Mesendoderm (in vitro differentiated cells): Measurements from ENCODE around the gene FAM185A.
"Not testable (repeated sequence)": the region's sequence is repeated elsewhere in the genome, so short reads cannot be mapped to it uniquely, and the experiment has no call there.

Experiments
- DNase-seq: peaks from one replicate; pipeline ENCODE4 v3.0.0; 2013
- H2AK5ac ChIP-seq: 2 replicates; pipeline ENCODE4 v1.6.1; 2013; ENCODE audit warnings: low read length, inconsistent platforms
- H2BK120ac ChIP-seq: 2 replicates; pipeline ENCODE4 v1.6.1; 2013; ENCODE audit warnings: low read depth, mild to moderate bottlenecking, low read length, moderate library complexity, mixed read lengths
- H2BK15ac ChIP-seq: replicated peaks from 2 replicates; pipeline ENCODE4 v1.6.1; 2013; ENCODE audit warnings: low read depth, mild to moderate bottlenecking, moderate library complexity
- H2BK5ac ChIP-seq: 2 replicates; pipeline ENCODE4 v1.6.1; 2013; ENCODE audit warnings: low read length, inconsistent platforms
- H3K18ac ChIP-seq: 2 replicates; pipeline ENCODE4 v1.6.1; 2013; ENCODE audit warnings: mild to moderate bottlenecking, low read length, mixed read lengths
- H3K23ac ChIP-seq: one replicate; pipeline ENCODE4 v1.6.1; 2013; ENCODE audit warnings: low read length
- H3K27ac ChIP-seq: 2 replicates; pipeline ENCODE4 v1.5.1; 2013; ENCODE audit warnings: low read depth, mild to moderate bottlenecking, inconsistent platforms, low read length, moderate library complexity
- H3K27me3 ChIP-seq: 2 replicates; pipeline ENCODE4 v1.6.1; 2013; ENCODE audit warnings: low read length, control low read depth, mild to moderate bottlenecking, inconsistent platforms; ENCODE audit not compliant: insufficient read depth, poor library complexity
- H3K36me3 ChIP-seq: 2 replicates; pipeline ENCODE4 v1.6.1; 2013; ENCODE audit warnings: low read length, inconsistent platforms; ENCODE audit not compliant: control insufficient read depth, insufficient read depth
- H3K4ac ChIP-seq: one replicate; pipeline ENCODE4 v1.6.1; 2013; ENCODE audit warnings: low read depth, mild to moderate bottlenecking, low read length, moderate library complexity
- H3K4me1 ChIP-seq: 2 replicates; pipeline ENCODE4 v1.6.1; 2013; ENCODE audit warnings: low read depth, low read length, inconsistent platforms; ENCODE audit not compliant: control insufficient read depth
- H3K4me2 ChIP-seq: 2 replicates; pipeline ENCODE4 v1.6.1; 2013; ENCODE audit warnings: low read length
- H3K4me3 ChIP-seq: 2 replicates; pipeline ENCODE4 v1.5.1; 2013; ENCODE audit warnings: mild to moderate bottlenecking, low read length
- H3K56ac ChIP-seq: one replicate; pipeline ENCODE4 v1.6.1; 2013; ENCODE audit warnings: low read length
- H3K79me1 ChIP-seq: 2 replicates; pipeline ENCODE4 v1.6.1; 2013; ENCODE audit warnings: low read length, inconsistent platforms
- H3K79me2 ChIP-seq: 2 replicates; pipeline ENCODE4 v1.6.1; 2013; ENCODE audit warnings: mild to moderate bottlenecking, low read length; ENCODE audit not compliant: control insufficient read depth, insufficient read depth
- H3K9ac ChIP-seq: 2 replicates; pipeline ENCODE4 v1.6.1; 2013; ENCODE audit warnings: low read length, inconsistent platforms
- H4K5ac ChIP-seq: one replicate; pipeline ENCODE4 v1.6.1; 2013; ENCODE audit warnings: low read length
- H4K8ac ChIP-seq: one replicate; pipeline ENCODE4 v1.6.1; 2013; ENCODE audit warnings: low read depth, mild to moderate bottlenecking, control low read depth, low read length, moderate library complexity
- WGBS: extraction: QIAGEN DNeasy Blood & Tissue Kit; methylation state at CpG from one replicate; pipeline ENCODE4 v1.1.7; 2013; ENCODE audit warnings: low lambda C conversion rate, missing lambda C conversion rate; ENCODE audit not compliant: insufficient coverage; ENCODE audit errors: extremely low coverage; 5-methylcytosine and 5-hydroxymethylcytosine counted together

Gene FAM185A

GRCh38 chr7:102788770-102789169, 40.0 kb downstream of the FAM185A start:
- not testable (repeated sequence) for H3K23ac ChIP-seq, H4K8ac ChIP-seq, H3K4me1 ChIP-seq, H2BK120ac ChIP-seq, H3K4me2 ChIP-seq, H2AK5ac ChIP-seq, H3K9ac ChIP-seq, H3K56ac ChIP-seq, H2BK5ac ChIP-seq, H2BK15ac ChIP-seq, DNase-seq, H3K4me3 ChIP-seq, H3K79me2 ChIP-seq, H3K36me3 ChIP-seq, H4K5ac ChIP-seq, H3K27ac ChIP-seq, H3K79me1 ChIP-seq, H3K4ac ChIP-seq, H3K18ac ChIP-seq, H3K27me3 ChIP-seq
- WGBS = no CpG with 5 or more reads among the region's 2 CpGs

GRCh38 chr7:102790364-102791100, 41.7 kb downstream of the FAM185A start:
- not testable (repeated sequence) for H2AK5ac ChIP-seq, H2BK15ac ChIP-seq, H3K4ac ChIP-seq, H3K4me3 ChIP-seq, H3K27me3 ChIP-seq, H3K23ac ChIP-seq, H3K56ac ChIP-seq, H3K18ac ChIP-seq, H3K79me1 ChIP-seq, H4K5ac ChIP-seq, H2BK120ac ChIP-seq, H3K4me2 ChIP-seq, H2BK5ac ChIP-seq, H3K36me3 ChIP-seq, DNase-seq, H3K4me1 ChIP-seq, H3K79me2 ChIP-seq, H3K9ac ChIP-seq, H3K27ac ChIP-seq, H4K8ac ChIP-seq
- whole genome bisulfite sequencing = no CpG with 5 or more reads among the region's 4 CpGs

- H4K5ac ChIP-seq, H3K4me3 ChIP-seq, H3K79me2 ChIP-seq, H3K23ac ChIP-seq, H3K56ac ChIP-seq, H3K36me3 ChIP-seq, H3K4me2 ChIP-seq, H2BK5ac ChIP-seq, H3K4me1 ChIP-seq, H2BK15ac ChIP-seq, H3K4ac ChIP-seq, H4K8ac ChIP-seq, H3K27me3 ChIP-seq, DNase-seq, H3K79me1 ChIP-seq, H2BK120ac ChIP-seq, H3K9ac ChIP-seq, H3K27ac ChIP-seq, H2AK5ac ChIP-seq, H3K18ac ChIP-seq: not testable (repeated sequence)
- no CpG with 5 or more reads among the region's 5 CpGs for WGBS
These were observed 42.6 kb downstream of the FAM185A start for GRCh38 chr7:102791367-102791766.

- H3K27ac ChIP-seq, H3K23ac ChIP-seq, H4K8ac ChIP-seq, H3K27me3 ChIP-seq, H2BK120ac ChIP-seq, H2BK5ac ChIP-seq, H2AK5ac ChIP-seq, H3K56ac ChIP-seq, H3K4me3 ChIP-seq, H3K4me2 ChIP-seq, H3K4me1 ChIP-seq, H3K4ac ChIP-seq, H3K79me2 ChIP-seq, H3K79me1 ChIP-seq, H3K18ac ChIP-seq, H3K9ac ChIP-seq, DNase-seq, H4K5ac ChIP-seq, H3K36me3 ChIP-seq, H2BK15ac ChIP-seq: not testable (repeated sequence)
These were observed 43.0 kb downstream of the FAM185A start for GRCh38 chr7:102791831-102792230.

- not testable (repeated sequence) for H3K18ac ChIP-seq, H3K27ac ChIP-seq, H4K8ac ChIP-seq, DNase-seq, H3K4me3 ChIP-seq, H3K36me3 ChIP-seq, H3K4ac ChIP-seq, H3K27me3 ChIP-seq, H3K4me2 ChIP-seq, H2BK15ac ChIP-seq, H4K5ac ChIP-seq, H3K79me2 ChIP-seq, H2BK5ac ChIP-seq, H3K23ac ChIP-seq, H3K79me1 ChIP-seq, H3K9ac ChIP-seq, H2AK5ac ChIP-seq, H3K4me1 ChIP-seq, H2BK120ac ChIP-seq, H3K56ac ChIP-seq
- WGBS = no CpG with 5 or more reads among the region's 1 CpG
These were observed 45.8 kb downstream of the FAM185A start for GRCh38 chr7:102794567-102794966.

- H2BK15ac ChIP-seq, DNase-seq, H2AK5ac ChIP-seq, H3K79me1 ChIP-seq, H3K4me1 ChIP-seq, H3K18ac ChIP-seq, H3K4ac ChIP-seq, H3K79me2 ChIP-seq, H3K56ac ChIP-seq, H3K4me2 ChIP-seq, H4K5ac ChIP-seq, H3K36me3 ChIP-seq, H3K27ac ChIP-seq, H3K23ac ChIP-seq, H3K9ac ChIP-seq, H3K27me3 ChIP-seq, H2BK120ac ChIP-seq, H2BK5ac ChIP-seq, H3K4me3 ChIP-seq, H4K8ac ChIP-seq: not testable (repeated sequence)
- WGBS = no CpG with 5 or more reads among the region's 6 CpGs
These were observed 47.3 kb downstream of the FAM185A start for GRCh38 chr7:102795987-102796595.
